Fibroblast of mammary gland (primary cell): ENCODE results near the gene AHNAK.
"Not testable (repeated sequence)": the region's sequence is repeated elsewhere in the genome, so short reads cannot be mapped to it uniquely, and the experiment has no call there.

Source experiments
- DNase-seq: peaks from one replicate; pipeline ENCODE4 v3.0.0-alpha.2; 2010; ENCODE audit warnings: low read depth
- H3K4me3 ChIP-seq: 2 replicates; pipeline ENCODE4 v1.5.1; 2011; ENCODE audit warnings: low read depth, mild to moderate bottlenecking, low read length, moderate library complexity; ENCODE audit not compliant: control insufficient read depth
- CTCF ChIP-seq: conservative IDR thresholded peaks from 2 replicates; pipeline ENCODE4 v1.5.1; 2011; ENCODE audit warnings: low read depth, low read length, inconsistent platforms; ENCODE audit not compliant: control insufficient read depth, insufficient read depth

AHNAK gene

GRCh38 chr11:62553839-62554361, 7.3 kb upstream of the AHNAK start:
- DNase-seq, result peak; percentile 96
- TF ChIP-seq CTCF, result no peak
- H3K4me3 ChIP-seq, result peak overlapping the region; percentile 38

DNA sequence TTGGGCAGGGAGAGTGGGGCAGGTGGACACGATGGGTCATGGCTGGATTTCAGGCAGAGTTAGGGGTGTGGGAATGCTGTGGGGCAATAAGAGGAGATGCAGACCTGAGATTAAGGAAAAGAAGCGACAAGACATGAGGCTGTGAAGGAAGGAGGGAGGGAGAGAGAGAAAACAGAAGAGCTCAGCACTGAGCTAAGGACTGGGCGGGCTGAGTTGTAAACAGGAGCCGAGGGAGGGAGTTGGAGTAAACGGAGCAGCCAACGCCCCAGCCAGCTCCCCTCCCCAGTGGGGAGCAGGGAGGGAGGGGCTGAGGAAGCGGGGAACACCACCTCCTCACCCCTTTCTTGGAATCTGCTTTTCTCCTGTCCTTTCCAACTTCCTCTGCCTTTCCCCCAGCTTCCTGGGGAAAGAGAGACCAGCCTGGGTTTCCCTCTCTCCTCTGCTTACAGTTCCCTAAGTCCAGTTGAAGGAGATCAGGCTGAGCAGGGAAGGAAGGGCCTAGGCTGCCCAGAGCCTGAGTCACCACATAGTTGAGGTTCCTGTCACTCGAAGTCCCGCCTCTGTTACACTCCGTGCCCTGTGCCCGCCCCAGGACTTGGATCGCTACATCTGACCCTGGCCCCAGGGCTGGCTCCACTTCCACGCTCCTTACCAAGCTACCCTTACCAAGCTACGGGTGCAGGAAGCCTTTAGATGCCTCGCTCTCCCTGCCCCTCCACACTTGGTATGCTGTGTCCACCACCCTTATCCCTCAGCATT, 6.7 kb upstream of the AHNAK start:
- TF ChIP-seq CTCF, result no peak
- peak; percentile 97 for DNase-seq

DNA sequence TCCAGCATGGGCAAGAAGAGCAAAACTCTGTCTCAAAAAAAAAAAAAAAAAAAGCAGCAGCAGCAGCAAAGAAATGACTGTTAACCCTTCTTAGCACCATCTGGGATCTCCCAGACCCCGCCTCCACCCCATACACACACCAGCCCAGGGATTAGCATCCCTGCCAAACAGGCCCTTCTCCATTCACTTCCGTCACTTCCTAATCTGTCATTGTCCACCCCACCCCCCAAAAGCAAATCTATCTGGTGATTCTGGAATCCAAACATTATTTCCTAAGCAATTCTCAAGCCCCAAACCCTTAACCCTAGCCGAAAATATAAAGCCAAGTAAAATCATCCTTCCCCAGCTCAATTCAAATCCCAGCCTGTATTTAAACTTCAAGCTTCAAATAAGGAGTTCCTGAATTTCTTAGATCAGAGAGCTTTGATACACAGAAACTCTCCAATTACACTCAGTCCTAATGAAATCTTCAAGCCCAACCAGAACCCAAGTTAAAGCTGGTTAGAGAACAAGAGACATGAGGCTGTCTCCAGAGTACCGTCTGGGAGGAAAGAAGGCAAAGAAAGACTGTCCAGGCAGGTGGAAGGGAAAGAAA, 6.0 kb upstream of the AHNAK start:
- H3K4me3 ChIP-seq, result peak overlapping the region; percentile 37
- TF ChIP-seq CTCF, result no peak
- DNase-seq, result peak; percentile 82

More for the DNA sequence above, 6.7 kb upstream of the AHNAK start:
- peak overlapping the region; percentile 38 for H3K4me3 ChIP-seq

DNA sequence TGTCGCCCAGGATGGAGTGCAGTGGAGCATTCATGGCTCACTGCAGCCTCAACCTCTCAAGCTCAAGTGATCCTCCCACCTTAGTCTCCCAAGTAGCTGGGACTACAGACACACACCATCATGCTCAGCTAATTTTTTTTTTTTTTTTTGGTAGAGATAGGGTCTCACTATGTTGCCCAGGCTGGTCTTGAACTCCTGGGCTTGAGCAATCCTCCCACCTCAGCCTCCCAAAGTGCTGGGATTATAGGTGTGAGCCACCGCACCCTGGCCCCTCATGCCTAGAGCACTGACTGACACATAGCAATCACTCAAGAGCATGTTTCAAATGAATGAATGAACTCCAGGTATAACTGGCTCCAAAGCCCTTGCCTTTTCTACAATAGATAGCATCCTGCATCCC, 3.9 kb upstream of the AHNAK start:
- DNase-seq, H3K4me3 ChIP-seq: not testable (repeated sequence)

DNA sequence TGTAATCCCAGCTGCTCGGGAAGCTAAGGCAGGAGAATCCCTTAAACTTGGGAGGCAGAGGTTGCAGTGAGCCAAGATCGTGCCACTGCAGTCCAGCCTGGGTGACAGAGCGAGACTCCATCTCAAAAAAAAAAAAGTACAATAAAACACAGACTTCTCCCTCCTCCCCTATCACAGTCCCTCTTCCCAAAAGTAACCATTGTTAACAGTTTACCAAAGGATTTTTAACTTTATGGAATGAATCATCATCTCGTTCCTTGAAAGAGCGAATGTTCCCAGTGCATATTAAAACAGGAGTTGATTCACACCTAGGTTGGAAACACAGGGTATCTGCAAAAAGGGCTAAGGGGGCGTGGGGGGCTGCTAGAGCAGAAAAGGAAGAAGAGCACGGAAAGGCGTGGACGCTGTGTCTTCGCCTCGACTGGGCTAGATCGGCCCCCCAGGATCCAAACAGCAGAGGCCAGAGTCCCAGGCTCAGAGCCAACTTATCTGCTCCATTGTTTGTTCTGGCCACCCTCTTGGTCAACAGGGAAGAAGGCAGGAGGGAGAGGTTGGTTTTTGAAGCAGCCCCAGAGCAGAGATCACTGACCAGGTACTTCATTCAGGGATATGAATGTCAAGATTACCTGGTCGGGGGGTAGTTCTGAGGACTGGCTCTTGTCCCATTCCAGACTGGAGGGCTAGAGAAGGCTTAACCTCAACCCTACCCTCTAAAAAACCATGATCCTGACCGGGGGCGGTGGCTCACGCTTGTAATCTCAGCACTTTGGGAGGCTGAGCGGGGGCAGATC, 2.1 kb upstream of the AHNAK start:
- H3K4me3 ChIP-seq, result no peak overlapping the region
- no peak for DNase-seq
- TF ChIP-seq CTCF, result no peak

GRCh38 chr11:62547691-62548281, 1.2 kb upstream of the AHNAK start:
- H3K4me3 ChIP-seq, result peak overlapping the region; percentile 98
- no peak for DNase-seq
- TF ChIP-seq CTCF, result no peak
